Measurements from ENCODE around the gene ARRB2. TPM values are rescaled to one million over a fixed set of nuclear protein-coding genes. Genes with fewer than 3 reads are reported as not detected.

Gene ARRB2
- total RNA-seq, 1 experiment from 2014 or later, result 79.7 TPM

DNA sequence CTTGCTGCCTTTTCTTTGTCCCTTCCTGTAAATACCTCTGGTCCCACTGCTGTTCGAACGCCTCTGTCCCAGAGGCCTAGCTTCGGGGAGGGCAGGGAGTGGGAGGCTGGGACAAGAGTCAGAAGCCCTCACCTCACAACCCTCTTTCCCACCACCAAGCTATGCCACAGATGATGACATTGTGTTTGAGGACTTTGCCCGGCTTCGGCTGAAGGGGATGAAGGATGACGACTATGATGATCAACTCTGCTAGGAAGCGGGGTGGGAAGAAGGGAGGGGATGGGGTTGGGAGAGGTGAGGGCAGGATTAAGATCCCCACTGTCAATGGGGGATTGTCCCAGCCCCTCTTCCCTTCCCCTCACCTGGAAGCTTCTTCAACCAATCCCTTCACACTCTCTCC lies 10.4 kb downstream of the ARRB2 start:
- Histone ChIP-seq H3K4me2 (peak overlapping the region; percentile 52), H4K20me1 (ENCODE audit: insufficient read depth) (no peaks in the 10 kb centered on the region)
- BruUV-seq (replicated peaks), result TSS peak; percentile 64

DNA sequence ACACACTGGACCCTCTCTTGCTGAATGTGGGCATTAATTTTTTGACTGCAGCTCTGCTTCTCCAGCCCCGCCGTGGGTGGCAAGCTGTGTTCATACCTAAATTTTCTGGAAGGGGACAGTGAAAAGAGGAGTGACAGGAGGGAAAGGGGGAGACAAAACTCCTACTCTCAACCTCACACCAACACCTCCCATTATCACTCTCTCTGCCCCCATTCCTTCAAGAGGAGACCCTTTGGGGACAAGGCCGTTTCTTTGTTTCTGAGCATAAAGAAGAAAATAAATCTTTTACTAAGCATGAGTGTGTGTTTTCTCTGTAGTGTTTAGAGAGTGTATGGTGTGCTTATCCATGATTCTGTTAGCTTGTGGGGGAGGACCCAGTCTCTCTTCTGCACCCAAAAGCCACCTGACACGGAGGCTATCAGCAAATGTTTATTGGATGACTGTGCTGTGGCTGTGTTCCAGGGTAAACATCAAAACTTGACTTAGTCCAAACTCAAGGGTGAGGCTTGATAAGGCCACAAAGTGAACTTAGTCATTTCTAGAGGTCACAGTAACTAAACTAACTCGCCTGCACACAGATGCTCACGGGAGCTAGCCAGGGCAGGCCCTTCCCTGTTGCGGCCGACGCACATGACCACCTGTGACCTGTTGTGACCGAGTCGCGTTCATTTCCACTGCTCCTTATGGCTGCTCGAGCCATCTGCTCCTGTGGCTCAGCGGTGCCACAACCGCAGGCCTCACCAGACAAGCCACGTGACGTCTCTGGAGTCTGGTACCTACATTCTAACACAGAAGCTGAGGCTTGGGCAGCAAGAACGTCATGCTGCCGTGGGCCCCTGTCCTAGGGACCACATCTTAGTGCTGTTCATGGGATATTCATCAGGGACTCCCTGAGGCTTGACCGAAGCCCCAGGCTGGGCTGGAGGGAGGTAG lies 11.0 kb downstream of the ARRB2 start:
- H3K9me2 ChIP-seq (ENCODE audit: insufficient read depth), result no peaks in the 10 kb centered on the region
- intact Hi-C loops (cut with micrococcal nuclease; ENCODE audit: unreplicated experiment), result no loop called here
- BruUV-seq (replicated peaks), result no TSS peak

More for the DNA sequence above, 10.4 kb downstream of the ARRB2 start:
- H3K27ac ChIP-seq, result no peak overlapping the region
- peaks cover 25% of the 10 kb centered on the region for H3F3A ChIP-seq (ENCODE audit: insufficient read depth, low read depth)
- intact Hi-C loops (cut with micrococcal nuclease; ENCODE audit: unreplicated experiment), result no loop called here
- no peaks in the 10 kb centered on the region for H3K9me2 ChIP-seq (ENCODE audit: insufficient read depth)
- no peaks in the 10 kb centered on the region for H3K36me3 ChIP-seq (ENCODE audit: low read depth)
- DNase-seq, result no peak
- H3K79me2 ChIP-seq (ENCODE audit: low read depth), result no peaks in the 10 kb centered on the region
- H3K27me3 ChIP-seq (ENCODE audit: insufficient read depth, low read depth), result no peaks in the 10 kb centered on the region
- POLR2A ChIA-PET (ENCODE audit: unreplicated experiment), result interaction anchor here (0.6 kb wide), 1 partner anchor 24 kb away, joined by 3 read pairs; no protein-coding TSS in a partner anchor
- H2AFZ ChIP-seq, result no peak overlapping the region
- no peak overlapping the region for H3K4me3 ChIP-seq
- H3K4me1 ChIP-seq (replicated peaks; ENCODE audit: insufficient read depth), result peaks cover 24% of the 10 kb centered on the region
- no peak for TF ChIP-seq CTCF (conservative IDR thresholded peaks at IDR 0.05)
- no peak for TF ChIP-seq EZH2 (IDR thresholded peaks at IDR 0.05; ENCODE audit: low read depth)
- CTCF ChIA-PET, result no interaction called here
- no peaks in the 10 kb centered on the region for H3K9me3 ChIP-seq (ENCODE audit: insufficient read depth, low read depth)

DNA sequence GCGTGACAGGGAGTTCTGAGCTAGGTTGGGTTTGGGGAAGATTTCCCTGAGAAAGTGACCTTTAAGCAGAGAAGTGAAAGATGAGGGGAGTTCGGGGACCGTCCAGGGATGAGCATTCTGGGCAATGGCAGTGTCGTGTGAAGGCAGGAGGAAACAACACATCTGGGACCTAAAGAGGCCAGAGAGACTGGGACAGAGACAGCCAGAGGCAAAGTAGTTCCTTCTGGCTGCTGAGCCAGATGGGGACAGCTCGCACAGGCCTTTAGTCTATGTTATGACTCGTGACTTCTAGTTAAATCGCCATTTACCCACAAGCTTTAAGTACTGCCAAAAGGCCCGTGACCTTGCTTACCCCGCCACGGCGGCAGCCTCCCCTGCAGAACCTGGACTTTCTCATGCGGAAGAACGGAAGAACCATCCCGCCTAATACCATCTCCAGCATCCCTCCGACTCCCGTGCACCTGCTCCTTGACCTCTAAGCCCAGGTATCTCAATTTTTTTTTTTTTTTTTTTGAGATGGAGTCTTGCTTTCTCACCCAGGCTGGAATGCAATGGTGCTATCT lies 12.3 kb downstream of the ARRB2 start:
- intact Hi-C loops (cut with micrococcal nuclease; ENCODE audit: unreplicated experiment), result no loop called here
- CTCF ChIA-PET, result interaction anchor here (0.6 kb wide), 2 partner anchors 13 to 226 kb away, joined by 4 read pairs; no protein-coding TSS in a partner anchor

More for the DNA sequence above, 11.0 kb downstream of the ARRB2 start:
- Histone ChIP-seq H3K4me1 (replicated peaks; ENCODE audit: insufficient read depth) (peaks cover 24% of the 10 kb centered on the region), H3K36me3 (ENCODE audit: low read depth) (no peaks in the 10 kb centered on the region), H3K9me3 (ENCODE audit: insufficient read depth, low read depth) (no peaks in the 10 kb centered on the region), H3K79me2 (ENCODE audit: low read depth) (no peaks in the 10 kb centered on the region), H3K27me3 (ENCODE audit: insufficient read depth, low read depth) (no peaks in the 10 kb centered on the region), H3K4me2 (peak overlapping the region; percentile 52), H3K4me3 (no peak overlapping the region), H4K20me1 (ENCODE audit: insufficient read depth) (no peaks in the 10 kb centered on the region), H3F3A (ENCODE audit: insufficient read depth, low read depth) (peaks cover 25% of the 10 kb centered on the region), H2AFZ (no peak overlapping the region), H3K27ac (peak overlapping the region; percentile 22; the same call in 1 of the 2 replicates)
- TF ChIP-seq EZH2 (IDR thresholded peaks at IDR 0.05; ENCODE audit: low read depth), result no peak
- ChIA-PET CTCF (no interaction called here), POLR2A (ENCODE audit: unreplicated experiment) (interaction anchor here (0.6 to 0.7 kb wide), 4 partner anchors 24 to 1121 kb away, joined by 3 to 4 read pairs (median 4); no protein-coding TSS in a partner anchor)
- DNase-seq, result peak; percentile 88 to 98

More for the DNA sequence above, 12.3 kb downstream of the ARRB2 start:
- Histone ChIP-seq H3K79me2 (ENCODE audit: low read depth) (no peaks in the 10 kb centered on the region), H3K9me2 (ENCODE audit: insufficient read depth) (no peaks in the 10 kb centered on the region), H3F3A (ENCODE audit: insufficient read depth, low read depth) (peaks cover 25% of the 10 kb centered on the region), H4K20me1 (ENCODE audit: insufficient read depth) (no peaks in the 10 kb centered on the region), H3K36me3 (ENCODE audit: low read depth) (no peaks in the 10 kb centered on the region), H3K9me3 (ENCODE audit: insufficient read depth, low read depth) (no peaks in the 10 kb centered on the region), H3K4me3 (no peak overlapping the region), H3K27me3 (ENCODE audit: insufficient read depth, low read depth) (no peaks in the 10 kb centered on the region), H3K4me1 (replicated peaks; ENCODE audit: insufficient read depth) (peaks cover 26% of the 10 kb centered on the region), H2AFZ (no peak overlapping the region), H3K27ac (no peak overlapping the region), H3K4me2 (no peak overlapping the region)
- POLR2A ChIA-PET (ENCODE audit: unreplicated experiment), result interaction anchor here (0.7 kb wide), 1 partner anchor 187 kb away, joined by 13 read pairs; no protein-coding TSS in a partner anchor
- TF ChIP-seq EZH2 (IDR thresholded peaks at IDR 0.05; ENCODE audit: low read depth), result no peak
- no peak for TF ChIP-seq CTCF (conservative IDR thresholded peaks at IDR 0.05)
- no TSS peak for BruUV-seq (replicated peaks)
- DNase-seq, result no peak

All from PC-9 (cell line).